WTC11 (cell line): ENCODE results near the gene KLHL29.

ENCODE experiments used
- CTCF ChIP-seq: fragments of 200-600 bp; IDR thresholded peaks from 2 replicates; pipeline ENCODE4 v1.8.0; 2022; ENCODE audit warnings: antibody characterized with exemption
- JUN ChIP-seq: sonication (generic); formaldehyde crosslinking; IDR thresholded peaks from 2 replicates; pipeline ENCODE4 v1.8.0; 2023; ENCODE audit warnings: mild to moderate bottlenecking, missing genetic modification reagents
- KAT7 ChIP-seq: sonication (generic); formaldehyde crosslinking; IDR thresholded peaks from 2 replicates; pipeline ENCODE4 v1.8.1; 2023; ENCODE audit warnings: missing genetic modification reagents, mild to moderate bottlenecking, borderline replicate concordance
- MAX ChIP-seq: sonication (generic); formaldehyde crosslinking; IDR thresholded peaks from 2 replicates; pipeline ENCODE4 v1.8.0; 2022; ENCODE audit warnings: mild to moderate bottlenecking, missing genetic modification reagents
- TF ChIP-seq, protein P1 (sequence below): sonication (generic); formaldehyde crosslinking; IDR thresholded peaks from 2 replicates; pipeline ENCODE4 v1.8.1; 2022; ENCODE audit warnings: mild to moderate bottlenecking, missing genetic modification reagents, moderate library complexity, borderline replicate concordance

- TF ChIP-seq CTCF = no peak
- TF ChIP-seq JUN (CRISPR knock-in tag) = no peak
- TF ChIP-seq, protein P1, sequence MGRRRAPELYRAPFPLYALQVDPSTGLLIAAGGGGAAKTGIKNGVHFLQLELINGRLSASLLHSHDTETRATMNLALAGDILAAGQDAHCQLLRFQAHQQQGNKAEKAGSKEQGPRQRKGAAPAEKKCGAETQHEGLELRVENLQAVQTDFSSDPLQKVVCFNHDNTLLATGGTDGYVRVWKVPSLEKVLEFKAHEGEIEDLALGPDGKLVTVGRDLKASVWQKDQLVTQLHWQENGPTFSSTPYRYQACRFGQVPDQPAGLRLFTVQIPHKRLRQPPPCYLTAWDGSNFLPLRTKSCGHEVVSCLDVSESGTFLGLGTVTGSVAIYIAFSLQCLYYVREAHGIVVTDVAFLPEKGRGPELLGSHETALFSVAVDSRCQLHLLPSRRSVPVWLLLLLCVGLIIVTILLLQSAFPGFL (CRISPR knock-in tag) = no peak
- TF ChIP-seq KAT7 (CRISPR knock-in tag) = no peak
- TF ChIP-seq MAX (CRISPR knock-in tag) = no peak
These were observed 51.5 kb downstream of the KLHL29 start for GRCh38 chr2:23436346-23437098.
